OCI-LY1 (cell line): ENCODE data around the gene NSUN5.

Experiments
- H2AFZ ChIP-seq: fragments of 200-600 bp; sonication (generic), shearing (Covaris generic); 2 replicates; pipeline ENCODE4 v1.6.0; 2014; ENCODE audit warnings: antibody characterized with exemption, mild to moderate bottlenecking, low read length
- H3F3A ChIP-seq: fragments of 200-600 bp; sonication (generic), shearing (Covaris generic); 2 replicates; pipeline ENCODE4 v1.6.0; 2014; ENCODE audit warnings: mild to moderate bottlenecking, antibody characterized with exemption, low read length, moderate library complexity; ENCODE audit not compliant: insufficient read depth
- H3K27ac ChIP-seq: fragments of 200-600 bp; sonication (generic); 2 replicates; pipeline ENCODE4 v1.5.1; 2014; ENCODE audit warnings: low read length, mixed run types, mild to moderate bottlenecking, low read depth; ENCODE audit not compliant: poor library complexity, severe bottlenecking
- H3K27me3 ChIP-seq: fragments of 200-600 bp; sonication (generic); 2 replicates; pipeline ENCODE4 v1.6.0; 2014; ENCODE audit warnings: antibody characterized with exemption, mild to moderate bottlenecking, low read length, moderate library complexity; ENCODE audit not compliant: insufficient read depth
- H3K36me3 ChIP-seq: fragments of 200-600 bp; sonication (generic); 2 replicates; pipeline ENCODE4 v1.6.1; 2014; ENCODE audit warnings: mild to moderate bottlenecking, antibody characterized with exemption, low read length, moderate library complexity, mixed read lengths; ENCODE audit not compliant: insufficient read depth
- H3K4me1 ChIP-seq: fragments of 200-600 bp; sonication (generic); 2 replicates; pipeline ENCODE4 v1.5.1; 2014; ENCODE audit warnings: mild to moderate bottlenecking, low read length, moderate library complexity; ENCODE audit not compliant: insufficient read depth, severe bottlenecking
- H3K4me2 ChIP-seq: fragments of 200-600 bp; sonication (generic), shearing (Covaris generic); 2 replicates; pipeline ENCODE4 v1.6.1; 2014; ENCODE audit warnings: low read length
- H3K4me3 ChIP-seq: fragments of 200-600 bp; sonication (generic); 2 replicates; pipeline ENCODE4 v1.5.1; 2014; ENCODE audit warnings: low read length, low read depth, mild to moderate bottlenecking, mixed read lengths; ENCODE audit not compliant: poor library complexity, severe bottlenecking
- H3K79me2 ChIP-seq: fragments of 200-600 bp; shearing (Covaris generic); 2 replicates; pipeline ENCODE4 v1.6.1; 2016; ENCODE audit warnings: mixed run types, low read length, mixed read lengths; ENCODE audit not compliant: insufficient read depth
- H3K9ac ChIP-seq: fragments of 200-600 bp; sonication (generic), shearing (Covaris generic); 2 replicates; pipeline ENCODE4 v1.6.1; 2014; ENCODE audit warnings: mild to moderate bottlenecking, low read length, mixed read lengths
- H3K9me2 ChIP-seq: fragments of 200-600 bp; sonication (generic), shearing (Covaris generic); 2 replicates; pipeline ENCODE4 v1.6.1; 2014; ENCODE audit warnings: low read depth, mild to moderate bottlenecking, low read length, mixed read lengths
- H3K9me3 ChIP-seq: fragments of 200-600 bp; shearing (Covaris generic); 2 replicates; pipeline ENCODE4 v1.6.1; 2014; ENCODE audit warnings: low read length, mixed read lengths
- H4K20me1 ChIP-seq: fragments of 200-600 bp; sonication (generic), shearing (Covaris generic); 2 replicates; pipeline ENCODE4 v1.6.0; 2016; ENCODE audit warnings: mild to moderate bottlenecking, low read length; ENCODE audit not compliant: insufficient read depth
- CTCF ChIP-seq: fragments of 200-600 bp; sonication (generic), shearing (Covaris generic); IDR thresholded peaks from 2 replicates; pipeline ENCODE4 v1.5.1; 2017; ENCODE audit warnings: mild to moderate bottlenecking, antibody characterized with exemption, low read length, moderate library complexity, mixed read lengths
- EZH2 ChIP-seq: fragments of 200-600 bp; sonication (generic), shearing (Covaris generic); IDR thresholded peaks from 2 replicates; pipeline ENCODE4 v1.8.0; 2017; ENCODE audit warnings: borderline replicate concordance, mixed run types, mild to moderate bottlenecking, antibody characterized with exemption, low read length, moderate library complexity, mixed read lengths

NSUN5 gene

GRCh38 chr7:73338321-73338720 is 29.7 kb upstream of the NSUN5 start:
- no peaks in the 10 kb centered on the region for H4K20me1 ChIP-seq
- H3K4me1 ChIP-seq: no peaks in the 10 kb centered on the region
- H3K9ac ChIP-seq: no peak overlapping the region
- H3K9me2 ChIP-seq: no peaks in the 10 kb centered on the region
- H3K27ac ChIP-seq: no peak overlapping the region
- no peak for TF ChIP-seq CTCF
- no peaks in the 10 kb centered on the region for H3K9me3 ChIP-seq
- peaks cover 12% of the 10 kb centered on the region; the same call in 1 of the 2 replicates for H3K27me3 ChIP-seq
- H2AFZ ChIP-seq: no peak overlapping the region
- no peak overlapping the region for H3K4me2 ChIP-seq
- no peaks in the 10 kb centered on the region for H3K36me3 ChIP-seq
- no peak overlapping the region for H3K4me3 ChIP-seq
- H3F3A ChIP-seq: no peaks in the 10 kb centered on the region; the same call in 1 of the 2 replicates
- H3K79me2 ChIP-seq: no peaks in the 10 kb centered on the region

GRCh38 chr7:73332447-73332846 is 23.8 kb upstream of the NSUN5 start:
- H3K9me2 ChIP-seq: no peaks in the 10 kb centered on the region
- H3K79me2 ChIP-seq: no peaks in the 10 kb centered on the region
- no peak overlapping the region for H3K4me2 ChIP-seq
- H3K4me1 ChIP-seq: no peaks in the 10 kb centered on the region
- H3K9me3 ChIP-seq: no peaks in the 10 kb centered on the region
- TF ChIP-seq EZH2 (no peak), CTCF (no peak)
- no peaks in the 10 kb centered on the region for H3K36me3 ChIP-seq
- H3K27me3 ChIP-seq: peaks cover 8% of the 10 kb centered on the region; the same call in 1 of the 2 replicates
- no peaks in the 10 kb centered on the region; the same call in 1 of the 2 replicates for H3F3A ChIP-seq
- H4K20me1 ChIP-seq: no peaks in the 10 kb centered on the region
- H2AFZ ChIP-seq: no peak overlapping the region
- H3K27ac ChIP-seq: no peak overlapping the region
- H3K4me3 ChIP-seq: no peak overlapping the region
- no peak overlapping the region for H3K9ac ChIP-seq

- Histone ChIP-seq H3K4me2 (no peak overlapping the region), H3F3A (no peaks in the 10 kb centered on the region), H3K9me3 (no peaks in the 10 kb centered on the region), H3K4me3 (no peak overlapping the region), H3K27ac (no peak overlapping the region), H4K20me1 (no peaks in the 10 kb centered on the region), H3K9ac (no peak overlapping the region), H3K9me2 (no peaks in the 10 kb centered on the region), H2AFZ (no peak overlapping the region), H3K79me2 (no peaks in the 10 kb centered on the region), H3K36me3 (no peaks in the 10 kb centered on the region), H3K4me1 (no peaks in the 10 kb centered on the region), H3K27me3 (0 out of 2 replicates have a peak, but pooled peaks cover 5% of the 10 kb centered on the region)
- TF ChIP-seq EZH2: no peak
Observed at GRCh38 chr7:73330772-73331171, 22.1 kb upstream of the NSUN5 start.

GRCh38 chr7:73329861-73330581 is 21.4 kb upstream of the NSUN5 start:
- no peak overlapping the region for H2AFZ ChIP-seq

More at GRCh38 chr7:73329861-73330581, 21.4 kb upstream of the NSUN5 start:
- no peaks in the 10 kb centered on the region for H3K9me3 ChIP-seq
- 0 out of 2 replicates have a peak, but pooled peaks cover 5% of the 10 kb centered on the region for H3K27me3 ChIP-seq
- H3K9me2 ChIP-seq: no peaks in the 10 kb centered on the region
- no peak overlapping the region for H3K9ac ChIP-seq
- H3K27ac ChIP-seq: no peak overlapping the region
- no peaks in the 10 kb centered on the region for H3K4me1 ChIP-seq
- H3K4me2 ChIP-seq: no peak overlapping the region
- H3K36me3 ChIP-seq: no peaks in the 10 kb centered on the region
- H3F3A ChIP-seq: no peaks in the 10 kb centered on the region
- no peaks in the 10 kb centered on the region for H4K20me1 ChIP-seq
- TF ChIP-seq CTCF (no peak), EZH2 (no peak)
- no peaks in the 10 kb centered on the region for H3K79me2 ChIP-seq
- H3K4me3 ChIP-seq: no peak overlapping the region
